Keratinocyte (primary cell): ENCODE data around the gene DSG4.

ENCODE experiments used
- CTCF ChIP-seq, 3 experiments: IDR thresholded peaks in 1 of 3; conservative IDR thresholded peaks in 1 of 3; optimal IDR thresholded peaks in 1 of 3; 2 replicates in 2 of 3; 3 replicates in 1 of 3; pipeline versions ENCODE3 to v1.5.1; 2011; ENCODE audit warnings: low read length in 3 of 3, mild to moderate bottlenecking in 3 of 3, moderate library complexity in 2 of 3, control low read depth in 1 of 3, inconsistent platforms in 1 of 3; ENCODE audit not compliant: insufficient read depth in 2 of 3; ENCODE audit errors: extremely low read depth in 1 of 3
- EZH2 ChIP-seq: IDR thresholded peaks from one replicate; pipeline ENCODE4 v1.6.1; 2012; ENCODE audit warnings: inconsistent platforms, mild to moderate bottlenecking, low read length, moderate library complexity

DNA sequence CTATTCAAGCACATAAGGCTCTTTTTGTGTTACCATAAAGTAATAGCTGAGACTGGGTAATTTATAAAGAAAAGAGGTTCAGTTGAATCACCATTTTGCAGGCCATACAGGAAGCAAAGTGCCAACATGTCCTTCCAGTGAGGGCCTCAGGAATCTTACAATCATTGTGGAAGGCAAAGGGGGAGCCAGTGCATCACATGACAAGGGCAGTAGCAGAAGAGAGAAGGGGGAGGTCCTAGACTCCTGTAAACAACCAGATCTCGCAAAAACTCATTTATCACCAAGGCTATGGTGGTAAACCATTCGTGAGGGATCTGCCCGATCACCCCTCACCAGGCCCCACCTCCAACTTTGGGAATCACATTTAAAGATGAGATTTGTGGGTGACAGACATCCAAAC, 16.7 kb downstream of the DSG4 start:
- no peak for TF ChIP-seq EZH2
- TF ChIP-seq CTCF (optimal IDR thresholded peaks at IDR 0.05 in 1 of 3, IDR thresholded peaks at IDR 0.05 in 1 of 3, conservative IDR thresholded peaks at IDR 0.05 in 1 of 3; ENCODE audit: extremely low read depth in 1 of 3, insufficient read depth in 2 of 3, low read length in 3 of 3) = no peak
